ENCODE results near the gene ZNG1F. TPM values are rescaled to one million over a fixed set of nuclear protein-coding genes. Genes with fewer than 3 reads are reported as not detected.

ZNG1F gene
- total and polyA plus RNA-seq, 2 of the 13 experiments (the other 11 are each of a cell fraction or from before 2014, with no cell fraction given) = 12.7 to 20.9 TPM

DNA sequence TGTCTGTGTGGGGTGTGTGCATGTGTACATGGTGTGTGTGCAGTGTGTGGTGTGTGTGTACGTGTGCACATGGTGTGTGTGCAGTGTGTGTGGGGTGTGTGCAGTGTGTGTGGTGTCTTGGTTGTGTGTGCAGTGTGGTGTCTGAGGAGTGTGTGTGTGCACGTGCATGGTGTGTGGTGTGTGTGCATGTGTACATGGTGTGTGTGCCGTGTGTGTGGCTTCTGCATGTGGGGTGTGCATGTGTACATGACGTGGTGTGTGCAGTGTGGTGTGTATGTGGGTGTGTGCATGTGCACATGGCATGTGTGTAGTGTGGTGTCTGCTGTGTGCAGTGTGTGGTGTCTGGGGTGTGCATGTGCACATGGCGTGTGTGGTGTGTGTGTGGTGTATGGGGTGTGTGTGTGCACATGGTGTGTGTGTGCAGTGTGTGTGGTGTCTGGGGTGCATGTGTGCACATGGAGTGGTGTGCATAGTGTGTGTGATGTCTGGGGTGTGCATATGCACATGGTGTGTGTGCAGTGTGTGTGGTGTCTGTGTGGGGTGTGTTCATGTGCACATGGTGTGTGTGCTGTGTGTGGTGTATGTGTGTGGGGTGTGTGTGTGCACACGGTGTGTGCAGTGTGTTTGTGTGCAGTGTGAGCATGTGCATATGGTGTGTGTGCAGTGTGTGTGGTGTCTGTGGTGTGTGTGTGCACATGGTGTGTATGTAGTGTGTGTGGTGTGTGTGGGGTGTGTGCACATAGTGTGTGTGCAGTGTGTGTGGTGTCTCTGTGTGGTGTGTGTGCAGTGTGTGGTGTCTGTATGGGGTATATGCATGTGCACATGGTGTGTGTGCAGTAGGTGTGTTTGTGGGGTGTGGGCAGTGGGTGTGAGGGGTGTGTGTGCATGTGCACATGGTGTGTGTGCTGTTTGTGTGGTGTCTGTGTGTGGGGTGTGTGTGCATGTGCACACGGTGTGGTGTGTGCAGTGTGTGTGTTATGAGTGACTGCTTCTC lies 40.6 kb upstream of the ZNG1F start (continued):
- TF ChIP-seq ZBTB40 (IDR thresholded peaks at IDR 0.05) = peak; percentile 40
- TF ChIP-seq ZBTB40 (CRISPR knock-in tag; IDR thresholded peaks at IDR 0.05) = no peak
- TF ChIP-seq, protein P1, sequence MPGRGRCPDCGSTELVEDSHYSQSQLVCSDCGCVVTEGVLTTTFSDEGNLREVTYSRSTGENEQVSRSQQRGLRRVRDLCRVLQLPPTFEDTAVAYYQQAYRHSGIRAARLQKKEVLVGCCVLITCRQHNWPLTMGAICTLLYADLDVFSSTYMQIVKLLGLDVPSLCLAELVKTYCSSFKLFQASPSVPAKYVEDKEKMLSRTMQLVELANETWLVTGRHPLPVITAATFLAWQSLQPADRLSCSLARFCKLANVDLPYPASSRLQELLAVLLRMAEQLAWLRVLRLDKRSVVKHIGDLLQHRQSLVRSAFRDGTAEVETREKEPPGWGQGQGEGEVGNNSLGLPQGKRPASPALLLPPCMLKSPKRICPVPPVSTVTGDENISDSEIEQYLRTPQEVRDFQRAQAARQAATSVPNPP (CRISPR knock-in tag; IDR thresholded peaks at IDR 0.05) = no peak
- TF ChIP-seq ZNF850 (CRISPR knock-in tag; conservative IDR thresholded peaks at IDR 0.05) = no peak
- TF ChIP-seq, protein P2, sequence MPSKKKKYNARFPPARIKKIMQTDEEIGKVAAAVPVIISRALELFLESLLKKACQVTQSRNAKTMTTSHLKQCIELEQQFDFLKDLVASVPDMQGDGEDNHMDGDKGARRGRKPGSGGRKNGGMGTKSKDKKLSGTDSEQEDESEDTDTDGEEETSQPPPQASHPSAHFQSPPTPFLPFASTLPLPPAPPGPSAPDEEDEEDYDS (CRISPR knock-in tag; IDR thresholded peaks at IDR 0.05) = no peak
- TF ChIP-seq IKZF1 (IDR thresholded peaks at IDR 0.05) = peak; percentile 91
- TF ChIP-seq ATF7 (IDR thresholded peaks at IDR 0.05) = no peak; the same call in 1 of the 2 replicates
- no peak for TF ChIP-seq ATF7 (CRISPR knock-in tag; IDR thresholded peaks at IDR 0.05)
- TF ChIP-seq ZC3H13 (CRISPR knock-in tag; IDR thresholded peaks at IDR 0.05) = peak; percentile 45; the same call in 1 of the 2 replicates
- no peak for TF ChIP-seq ZNF382 (CRISPR knock-in tag; IDR thresholded peaks at IDR 0.05; ENCODE audit: borderline replicate concordance)
- 0 out of 2 replicates have a peak, but pooled peaks have one; percentile 31 for TF ChIP-seq ZNF432 (CRISPR knock-in tag; IDR thresholded peaks at IDR 0.05; ENCODE audit: borderline replicate concordance)
- no peak for TF ChIP-seq GLI4 (CRISPR knock-in tag; IDR thresholded peaks at IDR 0.05; ENCODE audit: borderline replicate concordance)
- no peak for TF ChIP-seq ADNP (CRISPR knock-in tag; IDR thresholded peaks at IDR 0.05)
- TF ChIP-seq FOXK1 (CRISPR knock-in tag; IDR thresholded peaks at IDR 0.05; ENCODE audit: borderline replicate concordance, low read depth) = no peak
- TF ChIP-seq HOXA7 (CRISPR knock-in tag; IDR thresholded peaks at IDR 0.05) = peak; percentile 31; the same call in 1 of the 2 replicates
- 0 out of 2 replicates have a peak, but pooled peaks have one; percentile 13 for TF ChIP-seq PHF20 (CRISPR knock-in tag; IDR thresholded peaks at IDR 0.05)
- TF ChIP-seq RFX5 (IDR thresholded peaks at IDR 0.05; ENCODE audit: low read depth, low read length) = no peak
- no peak for TF ChIP-seq ZBTB38 (CRISPR knock-in tag; IDR thresholded peaks at IDR 0.05)

Measured in HepG2 (cell line).